T-helper 1 cell treated with Interleukin-12 subunit alpha and Interleukin-12 subunit beta and Interleukin-4 antibody, amounts not matched to agents 30 μg/mL and 1 μg/mL, for 36 hours (primary cell): ENCODE results near the gene PON2.
"Not testable (repeated sequence)": the region's sequence is repeated elsewhere in the genome, so short reads cannot be mapped to it uniquely, and the experiment has no call there.

Source experiments
- H3K27ac Mint-ChIP-seq: one replicate; pipeline ENCODE4 v1.8.0; 2021; ENCODE audit warnings: mild to moderate bottlenecking, mixed read lengths
- H3K27me3 Mint-ChIP-seq: one replicate; pipeline ENCODE4 v1.8.0; 2021; ENCODE audit warnings: low read depth, mixed read lengths
- H3K36me3 Mint-ChIP-seq: one replicate; pipeline ENCODE4 v1.8.0; 2021; ENCODE audit warnings: low read depth, mixed read lengths
- H3K4me1 Mint-ChIP-seq: one replicate; pipeline ENCODE4 v1.8.0; 2021; ENCODE audit warnings: low read depth, mixed read lengths
- H3K4me3 Mint-ChIP-seq: one replicate; pipeline ENCODE4 v1.8.0; 2021; ENCODE audit warnings: mild to moderate bottlenecking, moderate library complexity, mixed read lengths
- H3K9me3 Mint-ChIP-seq: one replicate; pipeline ENCODE4 v1.8.0; 2021; ENCODE audit warnings: mixed read lengths

Gene PON2

GRCh38 chr7:95404316-95404865, 30.4 kb downstream of the PON2 start:
- no peaks in the 10 kb centered on the region for H3K36me3 Mint-ChIP-seq
- H3K27me3 Mint-ChIP-seq, result no peaks in the 10 kb centered on the region
- no peaks in the 10 kb centered on the region for H3K9me3 Mint-ChIP-seq
- no peak overlapping the region for H3K27ac Mint-ChIP-seq
- no peak overlapping the region for H3K4me3 Mint-ChIP-seq
- no peaks in the 10 kb centered on the region for H3K4me1 Mint-ChIP-seq

GRCh38 chr7:95398155-95398940, 36.5 kb downstream of the PON2 start:
- Mint-ChIP-seq H3K9me3 (no peaks in the 10 kb centered on the region), H3K4me3 (no peak overlapping the region), H3K27me3 (peaks cover 25% of the 10 kb centered on the region), H3K36me3 (no peaks in the 10 kb centered on the region), H3K27ac (no peak overlapping the region), H3K4me1 (peaks cover 7% of the 10 kb centered on the region)

GRCh38 chr7:95397381-95397780, 37.4 kb downstream of the PON2 start:
- H3K27ac Mint-ChIP-seq, result no peak overlapping the region
- H3K9me3 Mint-ChIP-seq, result no peaks in the 10 kb centered on the region
- peaks cover 29% of the 10 kb centered on the region for H3K27me3 Mint-ChIP-seq
- no peak overlapping the region for H3K4me3 Mint-ChIP-seq
- H3K4me1 Mint-ChIP-seq, result peaks cover 7% of the 10 kb centered on the region
- H3K36me3 Mint-ChIP-seq, result no peaks in the 10 kb centered on the region

- no peaks in the 10 kb centered on the region for H3K9me3 Mint-ChIP-seq
- H3K27ac Mint-ChIP-seq, result no peak within 1 kb of the TSS
- H3K27me3 Mint-ChIP-seq, result peaks cover 35% of the 10 kb centered on the region
Measured at GRCh38 chr7:95396136-95397032, 38.4 kb downstream of the PON2 start, which contains the start of gene PON3. Gene PON3 (minus strand): TSS chr7:95396375. CDS start chr7:95396350, 25 bp downstream.

GRCh38 chr7:95395755-95396135, 39.1 kb downstream of the PON2 start:
- Mint-ChIP-seq H3K9me3 (no peaks in the 10 kb centered on the region), H3K27ac (no peak overlapping the region), H3K36me3 (no peaks in the 10 kb centered on the region), H3K27me3 (peaks cover 35% of the 10 kb centered on the region), H3K4me3 (peak overlapping the region; percentile 65), H3K4me1 (peaks cover 7% of the 10 kb centered on the region)

More at GRCh38 chr7:95396136-95397032, 38.4 kb downstream of the PON2 start, which contains the start of gene PON3:
- H3K36me3 Mint-ChIP-seq, result no peaks in the 10 kb centered on the region
- H3K4me1 Mint-ChIP-seq, result peaks cover 7% of the 10 kb centered on the region
- H3K4me3 Mint-ChIP-seq, result peak within 1 kb of the TSS; percentile 65

GRCh38 chr7:95394370-95394769, 40.5 kb downstream of the PON2 start:
- Mint-ChIP-seq H3K27ac (no peak overlapping the region), H3K4me3 (no peak overlapping the region), H3K36me3 (no peaks in the 10 kb centered on the region), H3K9me3 (no peaks in the 10 kb centered on the region), H3K4me1 (peaks cover 7% of the 10 kb centered on the region), H3K27me3 (peaks cover 39% of the 10 kb centered on the region)

GRCh38 chr7:95391761-95392160, 43.1 kb downstream of the PON2 start:
- Mint-ChIP-seq H3K27me3 (peaks cover 32% of the 10 kb centered on the region), H3K36me3 (no peaks in the 10 kb centered on the region), H3K4me3 (no peak overlapping the region), H3K27ac (no peak overlapping the region), H3K4me1 (peaks cover 4% of the 10 kb centered on the region), H3K9me3 (no peaks in the 10 kb centered on the region)

- Mint-ChIP-seq H3K36me3 (no peaks in the 10 kb centered on the region), H3K9me3 (peaks cover 7% of the 10 kb centered on the region), H3K4me3 (no peak overlapping the region), H3K4me1 (no peaks in the 10 kb centered on the region), H3K27ac (no peak overlapping the region), H3K27me3 (peaks cover 20% of the 10 kb centered on the region)
Measured at GRCh38 chr7:95389516-95389915, 45.3 kb downstream of the PON2 start.

GRCh38 chr7:95379457-95379856, 55.4 kb downstream of the PON2 start:
- not testable (repeated sequence) for H3K36me3 Mint-ChIP-seq, H3K27me3 Mint-ChIP-seq, H3K9me3 Mint-ChIP-seq, H3K27ac Mint-ChIP-seq, H3K4me1 Mint-ChIP-seq, H3K4me3 Mint-ChIP-seq

GRCh38 chr7:95376632-95377400, 58.0 kb downstream of the PON2 start:
- no peaks in the 10 kb centered on the region for H3K9me3 Mint-ChIP-seq

GRCh38 chr7:95375591-95376257, 59.1 kb downstream of the PON2 start:
- Mint-ChIP-seq H3K27ac (no peak overlapping the region), H3K4me3 (no peak overlapping the region), H3K9me3 (no peaks in the 10 kb centered on the region), H3K27me3 (no peaks in the 10 kb centered on the region), H3K4me1 (no peaks in the 10 kb centered on the region), H3K36me3 (no peaks in the 10 kb centered on the region)

More at GRCh38 chr7:95376632-95377400, 58.0 kb downstream of the PON2 start:
- Mint-ChIP-seq H3K27me3 (no peaks in the 10 kb centered on the region), H3K27ac (no peak overlapping the region), H3K4me1 (no peaks in the 10 kb centered on the region), H3K4me3 (no peak overlapping the region), H3K36me3 (no peaks in the 10 kb centered on the region)

- Mint-ChIP-seq H3K4me1 (no peaks in the 10 kb centered on the region), H3K27me3 (peaks cover 8% of the 10 kb centered on the region), H3K4me3 (no peak overlapping the region), H3K27ac (no peak overlapping the region), H3K36me3 (no peaks in the 10 kb centered on the region), H3K9me3 (no peaks in the 10 kb centered on the region)
Measured at GRCh38 chr7:95373323-95373722, 61.5 kb downstream of the PON2 start.

- no peak overlapping the region for H3K27ac Mint-ChIP-seq
- no peak overlapping the region for H3K4me3 Mint-ChIP-seq
- peaks cover 11% of the 10 kb centered on the region for H3K27me3 Mint-ChIP-seq
Measured at GRCh38 chr7:95368235-95368634, 66.6 kb downstream of the PON2 start.

More at GRCh38 chr7:95368235-95368634, 66.6 kb downstream of the PON2 start:
- Mint-ChIP-seq H3K36me3 (no peaks in the 10 kb centered on the region), H3K4me1 (no peaks in the 10 kb centered on the region), H3K9me3 (no peaks in the 10 kb centered on the region)
